Transverse colon (tissue), 4 donors: ENCODE measurements around the gene SYCP2. TPM values are rescaled to one million over a fixed set of nuclear protein-coding genes. Genes with fewer than 3 reads are reported as not detected.

ENCODE experiments used
- DNase-seq: peaks from one replicate; pipeline ENCODE4 v3.0.0-alpha.2; 2019
- H3K27ac ChIP-seq, 4 donors: fragments of 200-600 bp; sonication (generic); 2 replicates each; pipeline ENCODE4 v1.5.1; 2016 to 2018; ENCODE audit warnings: inconsistent platforms in 4 of 4
- H3K27me3 ChIP-seq: fragments of 200-600 bp; sonication (generic); 2 replicates; pipeline ENCODE4 v1.5.1; 2017; ENCODE audit warnings: inconsistent platforms
- H3K36me3 ChIP-seq, 4 donors: fragments of 200-600 bp; sonication (generic); 2 replicates each; pipeline ENCODE4 v1.5.1; 2017 to 2019; ENCODE audit warnings: inconsistent platforms in 4 of 4
- H3K4me1 ChIP-seq, 4 donors: fragments of 200-600 bp; sonication (generic); 2 replicates each; pipeline ENCODE4 v1.5.1; 2017 to 2020; ENCODE audit warnings: inconsistent platforms in 4 of 4
- H3K4me3 ChIP-seq, 4 donors: fragments of 200-600 bp; sonication (generic); 1 replicate in 1 of 4; 2 replicates in 3 of 4; pipeline versions ENCODE4 v1.5.1 to v1.6.1; 2017 to 2019; ENCODE audit warnings: inconsistent platforms in 4 of 4
- H3K9me3 ChIP-seq, 2 donors: fragments of 200-600 bp; sonication (generic); 2 replicates each; pipeline ENCODE4 v1.5.1; 2017 to 2019; ENCODE audit warnings: inconsistent platforms in 2 of 2
- EP300 ChIP-seq: sonication (generic); formaldehyde crosslinking; IDR thresholded peaks from one replicate; pipeline ENCODE4 v1.6.1; 2017; ENCODE audit warnings: antibody characterized with exemption, low read depth
- POLR2A ChIP-seq: fragments of 450-650 bp; IDR thresholded peaks from one replicate; pipeline ENCODE4 v1.6.1; 2016; ENCODE audit warnings: antibody characterized with exemption, mild to moderate bottlenecking, moderate library complexity
- POLR2AphosphoS5 ChIP-seq, 3 donors: sonication (generic); formaldehyde crosslinking; IDR thresholded peaks; one replicate each; pipeline ENCODE4 v1.6.1; 2016; ENCODE audit warnings: antibody characterized with exemption in 3 of 3
- WGBS, 2 donors: methylation state at CpG; one replicate each; pipeline ENCODE4 v1.1.5; 2018; ENCODE audit warnings: low coverage in 1 of 2; 5-methylcytosine and 5-hydroxymethylcytosine counted together
- in situ Hi-C, 4 donors: fragments of 200-750 bp; cut with MboI; loops; one replicate each; pipeline versions ENCODE4 v1.15.0 to v1.15.1; 2017; ENCODE audit warnings: low sequenced_read_pairs in 3 of 4, low pct_ligation_motif_present in 1 of 4, low pct_unique_long_range_greater_than_20kb in 1 of 4
- intact Hi-C: fragments of 100-400 bp; cut with DNase I; formaldehyde crosslinking; loops from one replicate; pipeline ENCODE4 v1.15.1; 2023; ENCODE audit warnings: low total_unique reads
- total RNA-seq, 4 donors: library from RNA; depleted of rRNA; stranded (reverse); fragments of >200 nt; gene quantifications; one replicate each; pipeline ENCODE4 v1.1.0, GENCODE V29; 2016
- TF ChIP-seq, protein P1 (sequence below), 5 experiments: fragments of 200-600 bp in 3 of 5; fragments of 450-650 bp in 2 of 5; sonication (generic) in 3 of 5; IDR thresholded peaks; 1 replicate in 2 of 5; 2 replicates in 3 of 5; pipeline ENCODE4 v1.5.1; 2016 to 2017; ENCODE audit warnings: antibody characterized with exemption in 5 of 5, inconsistent platforms in 3 of 5, mild to moderate bottlenecking in 2 of 5, moderate library complexity in 1 of 5

The SYCP2 gene
- total RNA-seq, 4 donors from 2014 or later, result 0.82 to 1.1 TPM; not detected in 2

DNA sequence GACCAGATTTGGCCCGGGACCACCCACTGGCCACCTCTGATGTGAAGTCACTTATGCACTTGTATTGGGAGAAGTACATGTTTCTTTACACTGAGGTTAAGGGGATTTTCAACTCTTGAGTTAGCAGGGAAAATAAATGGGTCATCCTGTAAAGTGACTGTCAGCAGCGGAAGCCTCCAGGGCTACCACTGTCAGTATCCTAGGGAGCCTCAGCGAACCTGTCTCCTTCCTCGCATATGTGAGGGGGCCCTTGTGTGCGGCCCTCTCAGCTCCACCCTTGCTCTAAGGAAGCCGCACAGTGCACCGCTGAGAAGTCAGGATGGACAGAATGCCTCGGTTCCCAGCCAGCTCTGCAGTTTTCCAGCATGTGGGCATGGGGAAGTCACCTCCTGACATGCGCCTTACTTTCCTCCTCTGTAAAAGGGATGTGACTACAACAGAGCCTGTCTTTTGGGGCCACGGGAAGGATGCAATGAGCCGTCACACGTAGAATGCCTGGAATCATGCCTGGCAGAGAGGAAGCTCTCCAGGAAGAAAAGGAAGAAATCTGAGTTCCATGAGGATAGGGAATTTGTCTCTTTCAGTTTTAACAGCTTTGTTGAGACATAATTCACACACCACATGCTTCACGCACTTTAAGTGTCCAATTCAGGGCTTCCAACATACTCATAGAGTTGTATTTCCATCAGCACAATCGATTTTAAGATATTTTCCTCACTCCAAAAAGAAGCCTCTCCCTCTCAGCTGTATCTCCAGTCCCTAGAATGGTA lies 115.4 kb downstream of the SYCP2 start:
- 66 to 78% methylated on average over 3 to 14 of the region's 14 CpGs for WGBS, 2 donors
- H3K27ac ChIP-seq, result no peak overlapping the region
- intact Hi-C loops, result no loop called here
- in situ Hi-C loops, result no loop called here
- no peak overlapping the region for H3K4me3 ChIP-seq
- H3K9me3 ChIP-seq, result no peaks in the 10 kb centered on the region
- H3K27me3 ChIP-seq, result no peaks in the 10 kb centered on the region
- no peaks in the 10 kb centered on the region for H3K4me1 ChIP-seq
- no peaks in the 10 kb centered on the region for H3K36me3 ChIP-seq
- no peak for DNase-seq
- no peak for TF ChIP-seq EP300
- no peak for TF ChIP-seq POLR2AphosphoS5 (IDR thresholded peaks at IDR 0.05)
- TF ChIP-seq, protein P1, sequence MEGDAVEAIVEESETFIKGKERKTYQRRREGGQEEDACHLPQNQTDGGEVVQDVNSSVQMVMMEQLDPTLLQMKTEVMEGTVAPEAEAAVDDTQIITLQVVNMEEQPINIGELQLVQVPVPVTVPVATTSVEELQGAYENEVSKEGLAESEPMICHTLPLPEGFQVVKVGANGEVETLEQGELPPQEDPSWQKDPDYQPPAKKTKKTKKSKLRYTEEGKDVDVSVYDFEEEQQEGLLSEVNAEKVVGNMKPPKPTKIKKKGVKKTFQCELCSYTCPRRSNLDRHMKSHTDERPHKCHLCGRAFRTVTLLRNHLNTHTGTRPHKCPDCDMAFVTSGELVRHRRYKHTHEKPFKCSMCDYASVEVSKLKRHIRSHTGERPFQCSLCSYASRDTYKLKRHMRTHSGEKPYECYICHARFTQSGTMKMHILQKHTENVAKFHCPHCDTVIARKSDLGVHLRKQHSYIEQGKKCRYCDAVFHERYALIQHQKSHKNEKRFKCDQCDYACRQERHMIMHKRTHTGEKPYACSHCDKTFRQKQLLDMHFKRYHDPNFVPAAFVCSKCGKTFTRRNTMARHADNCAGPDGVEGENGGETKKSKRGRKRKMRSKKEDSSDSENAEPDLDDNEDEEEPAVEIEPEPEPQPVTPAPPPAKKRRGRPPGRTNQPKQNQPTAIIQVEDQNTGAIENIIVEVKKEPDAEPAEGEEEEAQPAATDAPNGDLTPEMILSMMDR (IDR thresholded peaks at IDR 0.05), result no peak
- TF ChIP-seq POLR2A, result no peak

DNA sequence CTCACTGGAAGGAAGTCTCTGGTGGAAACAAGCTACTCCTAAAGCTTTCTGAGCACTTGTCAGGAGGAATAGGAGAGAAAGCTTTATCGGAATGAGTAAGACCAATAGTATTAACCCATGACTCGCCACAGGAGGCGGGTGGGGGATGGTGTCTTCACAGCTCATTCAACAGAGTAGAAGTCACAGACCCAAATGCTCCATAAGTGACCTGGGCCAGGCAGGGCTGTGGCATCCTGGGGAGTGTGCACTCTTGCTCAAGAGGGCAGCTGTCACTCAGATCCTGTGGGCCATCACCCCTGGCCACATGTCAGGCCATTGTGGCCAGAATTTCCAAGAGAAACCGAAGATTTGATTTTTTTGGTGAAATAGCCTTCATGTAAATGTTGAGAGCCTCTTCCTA lies 116.0 kb downstream of the SYCP2 start:
- 88% methylated on average over 4 of the region's 4 CpGs; no CpG with 5 or more reads in 1 of the 2 donors for WGBS, 2 donors
- DNase-seq, result no peak
- TF ChIP-seq EP300 (no peak), POLR2AphosphoS5 (IDR thresholded peaks at IDR 0.05) (no peak), POLR2A (no peak)
- TF ChIP-seq, protein P1 (IDR thresholded peaks at IDR 0.05), result no peak
- no peaks in the 10 kb centered on the region for H3K36me3 ChIP-seq
- intact Hi-C loops, result no loop called here
- no peaks in the 10 kb centered on the region for H3K9me3 ChIP-seq
- no peak overlapping the region for H3K4me3 ChIP-seq
- no peaks in the 10 kb centered on the region for H3K27me3 ChIP-seq
- no peak overlapping the region for H3K27ac ChIP-seq
- no peaks in the 10 kb centered on the region for H3K4me1 ChIP-seq
- in situ Hi-C loops, result no loop called here

DNA sequence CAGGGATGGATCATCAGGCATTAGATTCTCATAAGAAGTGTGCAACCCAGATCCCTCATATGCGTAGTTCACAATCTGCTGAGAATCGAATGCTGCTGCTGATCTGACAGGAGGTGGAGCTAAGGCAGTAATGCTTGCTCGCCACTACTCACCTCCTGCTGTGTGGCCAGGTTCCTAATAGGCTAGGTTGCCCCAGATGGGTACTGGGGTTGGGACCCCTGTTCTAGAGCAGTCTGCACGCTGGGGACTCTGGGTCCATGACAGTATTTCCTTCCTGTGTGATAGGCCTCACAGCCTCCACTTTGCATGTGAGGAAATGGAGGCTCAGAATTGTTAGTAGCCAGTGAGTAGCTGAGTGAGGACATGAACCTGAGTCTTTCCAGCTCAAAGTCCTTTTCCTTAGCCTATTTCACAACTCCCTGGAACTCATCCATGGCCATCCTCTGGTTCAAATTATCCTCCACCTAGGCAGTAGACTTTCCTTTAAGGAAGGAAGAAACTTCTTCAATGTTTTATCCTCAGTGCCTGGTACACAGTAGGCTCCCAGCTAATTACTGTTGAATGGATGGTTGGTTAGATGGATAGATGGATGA lies 117.2 kb downstream of the SYCP2 start:
- Histone ChIP-seq H3K4me3 (no peak overlapping the region), H3K27me3 (no peaks in the 10 kb centered on the region), H3K36me3 (no peaks in the 10 kb centered on the region), H3K4me1 (no peaks in the 10 kb centered on the region), H3K9me3 (no peaks in the 10 kb centered on the region), H3K27ac (no peak overlapping the region)
- intact Hi-C loops (no loop called here), in situ Hi-C loops (no loop called here)
- TF ChIP-seq POLR2AphosphoS5 (IDR thresholded peaks at IDR 0.05), result no peak
- TF ChIP-seq, protein P1 (IDR thresholded peaks at IDR 0.05), result no peak
- no peak for TF ChIP-seq EP300
- TF ChIP-seq POLR2A, result no peak
- DNase-seq, result no peak
- 89 to 100% methylated on average over 2 to 4 of the region's 4 CpGs for WGBS, 2 donors

DNA sequence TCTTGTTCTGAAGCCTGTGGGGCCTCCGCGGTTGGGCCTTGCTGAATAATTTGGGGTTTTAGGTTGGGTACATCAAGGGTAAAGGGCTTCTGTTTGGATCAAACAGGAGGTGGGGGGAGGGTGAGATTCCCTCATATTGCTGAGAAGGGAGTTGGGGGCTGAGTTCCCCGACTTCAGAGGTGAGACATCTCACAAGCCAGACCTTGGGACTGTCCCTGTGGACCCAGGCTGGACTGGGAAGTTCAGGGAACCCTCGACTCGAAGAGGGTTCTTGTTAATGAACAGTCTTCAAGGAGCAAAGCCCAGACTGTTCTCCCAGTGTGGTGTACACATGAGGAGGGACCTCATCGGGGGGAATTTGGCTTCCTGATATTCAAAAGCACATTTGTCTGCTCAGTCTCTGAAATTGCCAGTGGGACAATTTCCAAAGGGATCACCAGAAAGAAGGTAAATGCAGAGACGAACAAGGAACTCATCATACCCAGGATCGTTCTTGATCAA lies 118.5 kb downstream of the SYCP2 start:
- Histone ChIP-seq H3K27ac (no peak overlapping the region), H3K27me3 (no peaks in the 10 kb centered on the region), H3K4me3 (no peak overlapping the region), H3K36me3 (no peaks in the 10 kb centered on the region), H3K4me1 (no peaks in the 10 kb centered on the region), H3K9me3 (no peaks in the 10 kb centered on the region)
- in situ Hi-C loops (no loop called here), intact Hi-C loops (no loop called here)
- no peak for DNase-seq
- TF ChIP-seq, protein P1 (IDR thresholded peaks at IDR 0.05), result no peak
- TF ChIP-seq POLR2A (no peak), POLR2AphosphoS5 (IDR thresholded peaks at IDR 0.05) (no peak), EP300 (no peak)
- WGBS, 2 donors, result 73 to 92% methylated on average over 2 to 8 of the region's 8 CpGs
